Progenitor cell of endocrine pancreas (in vitro differentiated cells): Measurements from ENCODE around the gene CXCL12. TPM values are rescaled to one million over a fixed set of nuclear protein-coding genes. Genes with fewer than 3 reads are reported as not detected.

Experiments
- DNase-seq: peaks from one replicate; pipeline ENCODE4 v3.0.0; 2021; ENCODE audit warnings: low spot score; ENCODE audit not compliant: unreplicated experiment
- H3K27ac Mint-ChIP-seq: 2 replicates; pipeline ENCODE4 v1.8.0; 2021; ENCODE audit warnings: mild to moderate bottlenecking, moderate library complexity, mixed read lengths
- H3K27me3 Mint-ChIP-seq: 2 replicates; pipeline ENCODE4 v1.8.0; 2021; ENCODE audit warnings: mixed read lengths
- H3K36me3 Mint-ChIP-seq: 2 replicates; pipeline ENCODE4 v1.8.0; 2022; ENCODE audit warnings: mixed read lengths; ENCODE audit not compliant: insufficient read depth
- H3K4me1 Mint-ChIP-seq: 2 replicates; pipeline ENCODE4 v1.8.0; 2021; ENCODE audit warnings: low read depth, mixed read lengths
- H3K4me3 Mint-ChIP-seq: 2 replicates; pipeline ENCODE4 v1.8.0; 2021; ENCODE audit warnings: low read depth, mild to moderate bottlenecking, moderate library complexity, mixed read lengths
- H3K9me3 Mint-ChIP-seq: 2 replicates; pipeline ENCODE4 v1.8.0; 2021; ENCODE audit warnings: low read depth, mixed read lengths
- CTCF ChIP-seq: fragments of 200-600 bp; sonication (generic); IDR thresholded peaks from one replicate; pipeline ENCODE4 v1.5.0; 2021; ENCODE audit warnings: antibody characterized with exemption, mild to moderate bottlenecking; ENCODE audit not compliant: unreplicated experiment
- total RNA-seq: library from RNA; stranded (reverse); gene quantifications from 2 replicates; pipeline ENCODE4 v1.2.1, GENCODE V29; 2021

Gene CXCL12
- total RNA-seq, 1 donor from 2014 or later: 4.2 TPM

GRCh38 chr10:44384601-44385025, 284 bp downstream of the CXCL12 start:
- Mint-ChIP-seq H3K9me3 (no peaks in the 10 kb centered on the region), H3K4me1 (peaks cover 10% of the 10 kb centered on the region), H3K4me3 (peak overlapping the region; percentile 44), H3K36me3 (no peaks in the 10 kb centered on the region), H3K27ac (no peak overlapping the region), H3K27me3 (peaks cover 61% of the 10 kb centered on the region)
- no peak for TF ChIP-seq CTCF
- no peak for DNase-seq

GRCh38 chr10:44383749-44384600, 922 bp downstream of the CXCL12 start:
- H3K9me3 Mint-ChIP-seq: no peaks in the 10 kb centered on the region
- TF ChIP-seq CTCF: no peak
- H3K27me3 Mint-ChIP-seq: peaks cover 65% of the 10 kb centered on the region
- DNase-seq: no peak
- no peak overlapping the region for H3K27ac Mint-ChIP-seq
- H3K4me1 Mint-ChIP-seq: peaks cover 10% of the 10 kb centered on the region
- H3K36me3 Mint-ChIP-seq: no peaks in the 10 kb centered on the region
- H3K4me3 Mint-ChIP-seq: peak overlapping the region; percentile 69

GRCh38 chr10:44382981-44383748, 1.7 kb downstream of the CXCL12 start:
- H3K9me3 Mint-ChIP-seq: no peaks in the 10 kb centered on the region
- no peak for TF ChIP-seq CTCF
- H3K36me3 Mint-ChIP-seq: no peaks in the 10 kb centered on the region
- H3K4me1 Mint-ChIP-seq: peaks cover 10% of the 10 kb centered on the region
- DNase-seq: no peak
- H3K27ac Mint-ChIP-seq: no peak overlapping the region
- H3K4me3 Mint-ChIP-seq: peak overlapping the region; percentile 69
- peaks cover 70% of the 10 kb centered on the region for H3K27me3 Mint-ChIP-seq

GRCh38 chr10:44382131-44382858, 2.6 kb downstream of the CXCL12 start:
- H3K36me3 Mint-ChIP-seq: no peaks in the 10 kb centered on the region
- H3K27ac Mint-ChIP-seq: no peak overlapping the region
- no peak overlapping the region for H3K4me3 Mint-ChIP-seq
- peaks cover 10% of the 10 kb centered on the region for H3K4me1 Mint-ChIP-seq
- peaks cover 75% of the 10 kb centered on the region for H3K27me3 Mint-ChIP-seq
- no peak for DNase-seq
- TF ChIP-seq CTCF: no peak
- no peaks in the 10 kb centered on the region for H3K9me3 Mint-ChIP-seq
